Smooth muscle cell (in vitro differentiated cells): ENCODE data around the gene EEIG2. TPM values are rescaled to one million over a fixed set of nuclear protein-coding genes. Genes with fewer than 3 reads are reported as not detected.

Experiments
- DNase-seq: peaks from one replicate; lab custom pipeline; 2025; ENCODE audit not compliant: unreplicated experiment; lab: John Stamatoyannopoulos, UW
- H2AFZ ChIP-seq: fragments of 200-600 bp; sonication (generic); 2 replicates; pipeline ENCODE4 v1.6.0; 2016; ENCODE audit warnings: antibody characterized with exemption, low read depth, mild to moderate bottlenecking
- H3F3A ChIP-seq: fragments of 200-600 bp; sonication (generic); 2 replicates; pipeline ENCODE4 v1.6.0; 2017; ENCODE audit warnings: antibody characterized with exemption, low read depth
- H3K27ac ChIP-seq: fragments of 200-600 bp; sonication (generic); 2 replicates; pipeline ENCODE4 v1.5.1; 2016; ENCODE audit warnings: low read depth, mild to moderate bottlenecking
- H3K27me3 ChIP-seq: fragments of 200-600 bp; sonication (generic); 2 replicates; pipeline ENCODE4 v1.6.1; 2016; ENCODE audit warnings: low read depth, mild to moderate bottlenecking
- H3K36me3 ChIP-seq: fragments of 200-600 bp; sonication (generic); 2 replicates; pipeline ENCODE4 v1.5.1; 2016; ENCODE audit warnings: low read depth
- H3K4me1 ChIP-seq: fragments of 200-600 bp; sonication (generic); 2 replicates; pipeline ENCODE4 v1.5.1; 2016; ENCODE audit warnings: low read depth
- H3K4me2 ChIP-seq: fragments of 200-600 bp; sonication (generic); 2 replicates; pipeline ENCODE4 v1.6.0; 2016; ENCODE audit warnings: mild to moderate bottlenecking
- H3K4me3 ChIP-seq: fragments of 200-600 bp; sonication (generic); 2 replicates; pipeline ENCODE4 v1.5.1; 2016; ENCODE audit warnings: mild to moderate bottlenecking
- H3K79me2 ChIP-seq: fragments of 200-600 bp; sonication (generic); 2 replicates; pipeline ENCODE4 v1.6.0; 2016; ENCODE audit warnings: low read depth, mild to moderate bottlenecking
- H3K9ac ChIP-seq: fragments of 200-600 bp; sonication (generic); 2 replicates; pipeline ENCODE4 v1.6.0; 2016; ENCODE audit warnings: low read depth
- H3K9me3 ChIP-seq: fragments of 200-600 bp; sonication (generic); replicated peaks from 2 replicates; pipeline ENCODE4 v1.5.1; 2016; ENCODE audit warnings: low read depth
- H4K20me1 ChIP-seq: fragments of 200-600 bp; sonication (generic); 2 replicates; pipeline ENCODE4 v1.6.0; 2016; ENCODE audit warnings: low read depth
- CTCF ChIP-seq: fragments of 200-600 bp; sonication (generic); IDR thresholded peaks from 2 replicates; pipeline ENCODE4 v1.5.1; 2017; ENCODE audit warnings: borderline replicate concordance, mild to moderate bottlenecking, antibody characterized with exemption; ENCODE audit not compliant: insufficient read depth, poor library complexity, severe bottlenecking
- WGBS: methylation state at CpG from one replicate; pipeline ENCODE4 v1.1.7; 2016; ENCODE audit warnings: low lambda C conversion rate; 5-methylcytosine and 5-hydroxymethylcytosine counted together
- polyA plus RNA-seq: library from polyadenylated mRNA; unstranded; fragments of >200 nt; fragmentation: Nextera tagmentation; extraction: Ambion mirVana; gene quantifications from 2 replicates; pipeline ENCODE4 v1.2.1, GENCODE V29; 2016
- total RNA-seq: library from RNA; depleted of rRNA; stranded (reverse); fragments of >200 nt; gene quantifications from 2 replicates; pipeline ENCODE4 v1.2.3, GENCODE V29; 2014

EEIG2 gene
- total and polyA plus RNA-seq, 2 experiments from 2014 or later = 3.7 to 8.0 TPM

- peak overlapping the region; percentile 81 for H3K4me3 ChIP-seq
- H3K4me2 ChIP-seq = peak overlapping the region; percentile 93
- H3K9ac ChIP-seq = peak overlapping the region; percentile 43
- no peaks in the 10 kb centered on the region for H3K36me3 ChIP-seq
- H3K9me3 ChIP-seq = no peaks in the 10 kb centered on the region
- H2AFZ ChIP-seq = peak overlapping the region; percentile 75
- H4K20me1 ChIP-seq = peaks cover 17% of the 10 kb centered on the region
- WGBS = 0% methylated on average over 5 of the region's 5 CpGs
- peaks cover 44% of the 10 kb centered on the region for H3K79me2 ChIP-seq
- H3F3A ChIP-seq = peaks cover 8% of the 10 kb centered on the region
- no peak for DNase-seq
- H3K4me1 ChIP-seq = peaks cover 8% of the 10 kb centered on the region
- H3K27ac ChIP-seq = no peak overlapping the region
- no peak for TF ChIP-seq CTCF
- H3K27me3 ChIP-seq = no peaks in the 10 kb centered on the region
These were observed 1.1 kb downstream of the EEIG2 start for GRCh38 chr1:108560874-108561459.

- no peak overlapping the region for H2AFZ ChIP-seq
- H3K27ac ChIP-seq = no peak overlapping the region
- peak overlapping the region; percentile 93 for H3K4me2 ChIP-seq
- H3K79me2 ChIP-seq = peaks cover 50% of the 10 kb centered on the region
- peaks cover 8% of the 10 kb centered on the region for H3F3A ChIP-seq
- no peak overlapping the region for H3K9ac ChIP-seq
- peaks cover 8% of the 10 kb centered on the region for H3K4me1 ChIP-seq
- peaks cover 17% of the 10 kb centered on the region for H4K20me1 ChIP-seq
- no peaks in the 10 kb centered on the region for H3K27me3 ChIP-seq
- peak overlapping the region; percentile 81 for H3K4me3 ChIP-seq
- H3K36me3 ChIP-seq = no peaks in the 10 kb centered on the region
- no peaks in the 10 kb centered on the region for H3K9me3 ChIP-seq
- TF ChIP-seq CTCF = peak; percentile 41
- WGBS = 51% methylated on average over 11 of the region's 11 CpGs
- DNase-seq = no peak
These were observed 1.9 kb downstream of the EEIG2 start for GRCh38 chr1:108561689-108562326.

GRCh38 chr1:108563808-108564207 lies 3.9 kb downstream of the EEIG2 start:
- DNase-seq = no peak
- H2AFZ ChIP-seq = no peak overlapping the region
- no peak for TF ChIP-seq CTCF
- no peak overlapping the region for H3K4me2 ChIP-seq
- WGBS = 70% methylated on average over 1 of the region's 1 CpG
- H3F3A ChIP-seq = peaks cover 8% of the 10 kb centered on the region
- H3K4me1 ChIP-seq = peaks cover 8% of the 10 kb centered on the region
- no peak overlapping the region for H3K4me3 ChIP-seq
- peaks cover 26% of the 10 kb centered on the region for H4K20me1 ChIP-seq
- peaks cover 55% of the 10 kb centered on the region for H3K79me2 ChIP-seq
- H3K27me3 ChIP-seq = no peaks in the 10 kb centered on the region
- no peak overlapping the region for H3K9ac ChIP-seq
- H3K9me3 ChIP-seq = no peaks in the 10 kb centered on the region
- no peak overlapping the region for H3K27ac ChIP-seq
- no peaks in the 10 kb centered on the region for H3K36me3 ChIP-seq
